ENCODE measurements around the gene WDPCP.

DNA sequence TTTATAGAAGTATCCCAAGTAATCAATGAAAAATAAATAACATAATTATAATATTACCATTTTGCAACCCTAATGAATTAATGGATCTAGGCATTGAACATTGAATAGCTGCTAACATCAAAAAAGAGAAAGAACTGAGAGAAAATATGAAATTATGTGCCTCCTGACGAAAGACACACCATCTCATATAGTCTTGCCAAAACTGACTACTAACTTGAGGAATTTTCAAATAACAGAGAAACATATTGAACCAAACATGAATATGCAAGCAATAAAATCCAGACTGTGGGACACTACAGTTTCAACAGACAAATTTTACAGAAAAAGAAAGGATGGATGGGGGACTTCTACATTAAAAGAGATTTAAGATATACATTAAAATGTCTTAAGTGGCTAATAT, 165.7 kb downstream of the WDPCP start:
- TF ChIP-seq ZNF565 (CRISPR knock-in tag; conservative IDR thresholded peaks at IDR 0.05; ENCODE audit: low read depth) (no peak), ZNF70 (CRISPR knock-in tag; IDR thresholded peaks at IDR 0.05) (no peak), TCF4 (CRISPR knock-in tag; IDR thresholded peaks at IDR 0.05; ENCODE audit: borderline replicate concordance) (no peak), ARNTL (CRISPR knock-in tag; IDR thresholded peaks at IDR 0.05; ENCODE audit: borderline replicate concordance, low read depth) (no peak), BACH2 (CRISPR knock-in tag; IDR thresholded peaks at IDR 0.05; ENCODE audit: borderline replicate concordance) (no peak), RARB (CRISPR knock-in tag; IDR thresholded peaks at IDR 0.05) (no peak), ZFP3 (CRISPR knock-in tag; IDR thresholded peaks at IDR 0.05) (no peak)
- TF ChIP-seq, protein P1, sequence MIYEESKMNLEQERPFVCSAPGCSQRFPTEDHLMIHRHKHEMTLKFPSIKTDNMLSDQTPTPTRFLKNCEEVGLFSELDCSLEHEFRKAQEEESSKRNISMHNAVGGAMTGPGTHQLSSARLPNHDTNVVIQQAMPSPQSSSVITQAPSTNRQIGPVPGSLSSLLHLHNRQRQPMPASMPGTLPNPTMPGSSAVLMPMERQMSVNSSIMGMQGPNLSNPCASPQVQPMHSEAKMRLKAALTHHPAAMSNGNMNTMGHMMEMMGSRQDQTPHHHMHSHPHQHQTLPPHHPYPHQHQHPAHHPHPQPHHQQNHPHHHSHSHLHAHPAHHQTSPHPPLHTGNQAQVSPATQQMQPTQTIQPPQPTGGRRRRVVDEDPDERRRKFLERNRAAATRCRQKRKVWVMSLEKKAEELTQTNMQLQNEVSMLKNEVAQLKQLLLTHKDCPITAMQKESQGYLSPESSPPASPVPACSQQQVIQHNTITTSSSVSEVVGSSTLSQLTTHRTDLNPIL (CRISPR knock-in tag; IDR thresholded peaks at IDR 0.05; ENCODE audit: low read depth), result no peak
- TF ChIP-seq, protein P2, sequence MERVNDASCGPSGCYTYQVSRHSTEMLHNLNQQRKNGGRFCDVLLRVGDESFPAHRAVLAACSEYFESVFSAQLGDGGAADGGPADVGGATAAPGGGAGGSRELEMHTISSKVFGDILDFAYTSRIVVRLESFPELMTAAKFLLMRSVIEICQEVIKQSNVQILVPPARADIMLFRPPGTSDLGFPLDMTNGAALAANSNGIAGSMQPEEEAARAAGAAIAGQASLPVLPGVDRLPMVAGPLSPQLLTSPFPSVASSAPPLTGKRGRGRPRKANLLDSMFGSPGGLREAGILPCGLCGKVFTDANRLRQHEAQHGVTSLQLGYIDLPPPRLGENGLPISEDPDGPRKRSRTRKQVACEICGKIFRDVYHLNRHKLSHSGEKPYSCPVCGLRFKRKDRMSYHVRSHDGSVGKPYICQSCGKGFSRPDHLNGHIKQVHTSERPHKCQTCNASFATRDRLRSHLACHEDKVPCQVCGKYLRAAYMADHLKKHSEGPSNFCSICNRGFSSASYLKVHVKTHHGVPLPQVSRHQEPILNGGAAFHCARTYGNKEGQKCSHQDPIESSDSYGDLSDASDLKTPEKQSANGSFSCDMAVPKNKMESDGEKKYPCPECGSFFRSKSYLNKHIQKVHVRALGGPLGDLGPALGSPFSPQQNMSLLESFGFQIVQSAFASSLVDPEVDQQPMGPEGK (CRISPR knock-in tag; IDR thresholded peaks at IDR 0.05; ENCODE audit: borderline replicate concordance), result no peak
- TF ChIP-seq, protein P3, sequence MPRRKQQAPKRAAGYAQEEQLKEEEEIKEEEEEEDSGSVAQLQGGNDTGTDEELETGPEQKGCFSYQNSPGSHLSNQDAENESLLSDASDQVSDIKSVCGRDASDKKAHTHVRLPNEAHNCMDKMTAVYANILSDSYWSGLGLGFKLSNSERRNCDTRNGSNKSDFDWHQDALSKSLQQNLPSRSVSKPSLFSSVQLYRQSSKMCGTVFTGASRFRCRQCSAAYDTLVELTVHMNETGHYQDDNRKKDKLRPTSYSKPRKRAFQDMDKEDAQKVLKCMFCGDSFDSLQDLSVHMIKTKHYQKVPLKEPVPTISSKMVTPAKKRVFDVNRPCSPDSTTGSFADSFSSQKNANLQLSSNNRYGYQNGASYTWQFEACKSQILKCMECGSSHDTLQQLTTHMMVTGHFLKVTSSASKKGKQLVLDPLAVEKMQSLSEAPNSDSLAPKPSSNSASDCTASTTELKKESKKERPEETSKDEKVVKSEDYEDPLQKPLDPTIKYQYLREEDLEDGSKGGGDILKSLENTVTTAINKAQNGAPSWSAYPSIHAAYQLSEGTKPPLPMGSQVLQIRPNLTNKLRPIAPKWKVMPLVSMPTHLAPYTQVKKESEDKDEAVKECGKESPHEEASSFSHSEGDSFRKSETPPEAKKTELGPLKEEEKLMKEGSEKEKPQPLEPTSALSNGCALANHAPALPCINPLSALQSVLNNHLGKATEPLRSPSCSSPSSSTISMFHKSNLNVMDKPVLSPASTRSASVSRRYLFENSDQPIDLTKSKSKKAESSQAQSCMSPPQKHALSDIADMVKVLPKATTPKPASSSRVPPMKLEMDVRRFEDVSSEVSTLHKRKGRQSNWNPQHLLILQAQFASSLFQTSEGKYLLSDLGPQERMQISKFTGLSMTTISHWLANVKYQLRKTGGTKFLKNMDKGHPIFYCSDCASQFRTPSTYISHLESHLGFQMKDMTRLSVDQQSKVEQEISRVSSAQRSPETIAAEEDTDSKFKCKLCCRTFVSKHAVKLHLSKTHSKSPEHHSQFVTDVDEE (CRISPR knock-in tag; IDR thresholded peaks at IDR 0.05), result no peak
